H1 (cell line): Measurements from ENCODE around the gene AP5S1. TPM values are rescaled to one million over a fixed set of nuclear protein-coding genes. Genes with fewer than 3 reads are reported as not detected.

Experiments used
- CTCF ChIA-PET: fragments of 300-600 bp; sonication (Branson Sonifier 250); formaldehyde crosslinking; loops from one replicate; lab custom pipeline; 2021; ENCODE audit not compliant: partially characterized antibody; lab: Charles Lee
- POLR2A ChIA-PET: fragments of 300-600 bp; sonication (Branson Sonifier 250); formaldehyde crosslinking; loops from one replicate; lab custom pipeline; 2021; ENCODE audit warnings: inconsistent platforms; ENCODE audit not compliant: partially characterized antibody; lab: Charles Lee
- DNase-seq, 2 experiments: peaks; one replicate each; pipeline versions ENCODE4 v3.0.0 to v3.0.0-alpha.2; 2010 to 2022; ENCODE audit warnings: low spot score in 2 of 2, low read depth in 1 of 2, mixed read lengths in 1 of 2
- FAIRE-seq: peaks from 2 replicates; lab custom pipeline; 2011; peaks lifted over from hg19 to GRCh38; lab: Jason Lieb, UNC
- H2AFZ ChIP-seq: 2 replicates; pipeline ENCODE4 v1.8.1; 2012; ENCODE audit warnings: low read length, inconsistent platforms
- H2AK5ac ChIP-seq: 2 replicates; pipeline ENCODE4 v1.6.1; 2013; ENCODE audit warnings: low read depth, low read length
- H2BK120ac ChIP-seq: replicated peaks from 2 replicates; pipeline ENCODE3; 2013; ENCODE audit warnings: low read depth, low read length, inconsistent platforms
- H2BK12ac ChIP-seq: 2 replicates; pipeline ENCODE4 v1.6.1; 2013; ENCODE audit warnings: low read depth, low read length
- H2BK15ac ChIP-seq: 2 replicates; pipeline ENCODE4 v1.6.1; 2013; ENCODE audit warnings: low read length
- H2BK20ac ChIP-seq: 2 replicates; pipeline ENCODE4 v1.6.1; 2013; ENCODE audit warnings: low read length
- H2BK5ac ChIP-seq: 2 replicates; pipeline ENCODE4 v1.6.1; 2013; ENCODE audit warnings: low read depth, low read length
- H3K14ac ChIP-seq: 2 replicates; pipeline ENCODE4 v1.6.1; 2013; ENCODE audit warnings: inconsistent platforms; ENCODE audit not compliant: insufficient read length
- H3K18ac ChIP-seq: 2 replicates; pipeline ENCODE4 v1.6.1; 2013; ENCODE audit warnings: low read length; ENCODE audit errors: extremely low read depth
- H3K23ac ChIP-seq: 2 replicates; pipeline ENCODE4 v1.6.1; 2013; ENCODE audit warnings: inconsistent platforms; ENCODE audit not compliant: insufficient read length
- H3K23me2 ChIP-seq: 2 replicates; pipeline ENCODE4 v1.6.1; 2013; ENCODE audit warnings: low read depth, low read length
- H3K27ac ChIP-seq: 2 replicates; pipeline ENCODE4 v1.6.1; 2011; ENCODE audit warnings: low read depth, low read length, inconsistent platforms
- H3K27me3 ChIP-seq, 4 experiments: replicated peaks in 1 of 4; 1 replicate in 1 of 4; 2 replicates in 3 of 4; pipeline versions ENCODE4 v1.6.1 to v1.8.1; 2011 to 2013; ENCODE audit warnings: low read length in 3 of 4, mild to moderate bottlenecking in 3 of 4, inconsistent platforms in 2 of 4, mixed read lengths in 2 of 4, moderate library complexity in 1 of 4; ENCODE audit not compliant: control insufficient read depth in 3 of 4, insufficient read depth in 3 of 4; ENCODE audit errors: extremely low read depth in 1 of 4
- H3K36me3 ChIP-seq, 4 experiments: 2 replicates each; pipeline versions ENCODE4 v1.6.1 to v1.8.1; 2011 to 2013; ENCODE audit warnings: mild to moderate bottlenecking in 4 of 4, low read length in 3 of 4, moderate library complexity in 2 of 4, control low read depth in 1 of 4, inconsistent platforms in 1 of 4; ENCODE audit not compliant: insufficient read depth in 4 of 4, control insufficient read depth in 2 of 4
- H3K4ac ChIP-seq: replicated peaks from 2 replicates; pipeline ENCODE3; 2013; ENCODE audit warnings: low read length, low read depth, mixed read lengths, inconsistent platforms; ENCODE audit not compliant: insufficient read length
- H3K4me1 ChIP-seq, 4 experiments: replicated peaks in 1 of 4; 1 replicate in 1 of 4; 2 replicates in 3 of 4; pipeline versions ENCODE4 v1.6.1 to v1.8.1; 2011 to 2013; ENCODE audit warnings: low read length in 3 of 4, inconsistent platforms in 2 of 4, mixed read lengths in 1 of 4; ENCODE audit not compliant: insufficient read depth in 4 of 4, control insufficient read depth in 3 of 4
- H3K4me2 ChIP-seq, 2 experiments: 2 replicates each; pipeline versions ENCODE4 v1.6.1 to v1.8.1; 2011 to 2013; ENCODE audit warnings: low read depth in 2 of 2, low read length in 2 of 2, control low read depth in 1 of 2, inconsistent platforms in 1 of 2, mild to moderate bottlenecking in 1 of 2; ENCODE audit not compliant: insufficient read depth in 1 of 2
- H3K4me3 ChIP-seq, 4 experiments: fragments of 200-600, 300-600 bp in 1 of 4; sonication (generic), shearing (Covaris generic), sonication (Bioruptor Twin) in 1 of 4; 2 replicates each; pipeline versions ENCODE4 v1.5.1 to v1.8.1; 2011 to 2016; ENCODE audit warnings: low read length in 4 of 4, low read depth in 3 of 4, control low read depth in 2 of 4, inconsistent platforms in 2 of 4, mild to moderate bottlenecking in 2 of 4, mixed read lengths in 1 of 4, moderate library complexity in 1 of 4; ENCODE audit not compliant: insufficient read depth in 2 of 4; ENCODE audit errors: extremely low read depth in 1 of 4
- H3K56ac ChIP-seq: replicated peaks from 2 replicates; pipeline ENCODE3; 2013; ENCODE audit warnings: low read depth, mild to moderate bottlenecking, mixed read lengths, low read length, inconsistent platforms; ENCODE audit not compliant: insufficient read length
- H3K79me1 ChIP-seq: 2 replicates; pipeline ENCODE4 v1.6.1; 2013; ENCODE audit warnings: low read depth, low read length, control low read depth
- H3K79me2 ChIP-seq, 2 experiments: 2 replicates each; pipeline versions ENCODE4 v1.6.1 to v1.8.1; 2012 to 2013; ENCODE audit warnings: low read length in 2 of 2, mild to moderate bottlenecking in 2 of 2, inconsistent platforms in 1 of 2; ENCODE audit not compliant: insufficient read depth in 2 of 2, control insufficient read depth in 1 of 2
- H3K9ac ChIP-seq, 4 experiments: replicated peaks in 1 of 4; 1 replicate in 1 of 4; 2 replicates in 3 of 4; pipeline versions ENCODE4 v1.6.1 to v1.8.1; 2011 to 2013; ENCODE audit warnings: low read depth in 3 of 4, low read length in 3 of 4, control low read depth in 2 of 4, mild to moderate bottlenecking in 2 of 4, moderate library complexity in 2 of 4, inconsistent platforms in 1 of 4; ENCODE audit errors: extremely low read depth in 1 of 4
- H3K9me3 ChIP-seq, 2 experiments: 2 replicates each; pipeline versions ENCODE4 v1.6.1 to v1.8.1; 2012 to 2013; ENCODE audit warnings: mild to moderate bottlenecking in 2 of 2, moderate library complexity in 2 of 2, control low read depth in 1 of 2, inconsistent platforms in 1 of 2, low read depth in 1 of 2, low read length in 1 of 2, mixed read lengths in 1 of 2; ENCODE audit not compliant: insufficient read depth in 2 of 2
- H4K20me1 ChIP-seq, 2 experiments: replicated peaks in 1 of 2; 2 replicates each; pipeline versions ENCODE3 to v1.8.1; 2011 to 2013; ENCODE audit warnings: inconsistent platforms in 2 of 2, low read length in 2 of 2, mild to moderate bottlenecking in 1 of 2; ENCODE audit not compliant: insufficient read depth in 2 of 2, control insufficient read depth in 1 of 2
- H4K5ac ChIP-seq: 2 replicates; pipeline ENCODE4 v1.6.1; 2013; ENCODE audit warnings: low read length, low read depth, mixed read lengths, inconsistent platforms; ENCODE audit not compliant: insufficient read length
- H4K8ac ChIP-seq: 2 replicates; pipeline ENCODE4 v1.8.0; 2013; ENCODE audit warnings: mild to moderate bottlenecking, moderate library complexity, low read length, inconsistent platforms; ENCODE audit not compliant: insufficient read depth; ENCODE audit errors: extremely low read depth
- H4K91ac ChIP-seq: replicated peaks from 2 replicates; pipeline ENCODE3; 2013; ENCODE audit warnings: low read length, mixed read lengths, inconsistent platforms; ENCODE audit not compliant: insufficient read length
- CREB1 ChIP-seq: IDR thresholded peaks from 2 replicates; pipeline ENCODE4 v1.6.1; 2012; ENCODE audit warnings: inconsistent platforms
- EP300 ChIP-seq, 2 experiments: IDR thresholded peaks; 1 replicate in 1 of 2; 2 replicates in 1 of 2; pipeline ENCODE4 v1.6.1; 2011 to 2012; ENCODE audit warnings: low read depth in 2 of 2, low read length in 2 of 2, mild to moderate bottlenecking in 2 of 2, borderline replicate concordance in 1 of 2, inconsistent platforms in 1 of 2, moderate library complexity in 1 of 2
- TEAD4 ChIP-seq: IDR thresholded peaks from 2 replicates; pipeline ENCODE4 v1.6.1; 2012; ENCODE audit warnings: low read depth, low read length, inconsistent platforms, mixed read lengths
- WGBS, 2 experiments: shearing (Covaris generic) in 1 of 2; methylation state at CpG; one replicate each; pipeline versions ENCODE4 v1.1.6 to v1.1.7; 2013 to 2015; ENCODE audit warnings: low lambda C conversion rate in 2 of 2, mixed read lengths in 2 of 2, inconsistent platforms in 1 of 2, low coverage in 1 of 2, missing lambda C conversion rate in 1 of 2; ENCODE audit not compliant: insufficient replicate concordance in 2 of 2, insufficient coverage in 1 of 2, insufficient read length in 1 of 2; ENCODE audit errors: extremely low coverage in 1 of 2, missing lambda C conversion rate in 1 of 2; 5-methylcytosine and 5-hydroxymethylcytosine counted together
- polyA plus RNA-seq, 7 experiments: library from polyadenylated mRNA; depleted of rRNA in 3 of 7; stranded (reverse) in 5 of 7; unstranded in 2 of 7; fragments of >200 nt in 5 of 7; fragments of 200-250 nt in 2 of 7; gene quantifications; 1 replicate in 5 of 7; 2 replicates in 1 of 7; 4 replicates in 1 of 7; pipeline versions ENCODE4 v1.2.1 to v1.2.3, GENCODE V29; 2011 to 2013; ENCODE audit warnings: missing spikeins in 2 of 7, mixed read lengths in 2 of 7
- total RNA-seq: library from RNA; stranded (reverse); fragmentation: NEBNext Ultra II Directional; extraction: Animal tissue kit (Norgen Biotek cat#: 25700); gene quantifications from 2 replicates; pipeline ENCODE4 v1.2.1, GENCODE V29; 2021

AP5S1 gene
- total and polyA plus RNA-seq, 2 of the 8 experiments (the other 6 are each of a cell fraction or from before 2014, with no cell fraction given): 3.3 to 3.7 TPM

- 95% methylated on average over 1 of the region's 1 CpG; no CpG with 5 or more reads in 1 of the 2 experiments for WGBS, 2 experiments
- H2AK5ac ChIP-seq: no peak overlapping the region
- H4K8ac ChIP-seq: no peak overlapping the region
- CTCF ChIA-PET: interaction anchor here (1.2 kb wide), 1 partner anchor 9 kb away, joined by 3 read pairs; no protein-coding TSS in a partner anchor
- no peak overlapping the region for H3K27ac ChIP-seq
- no peak overlapping the region for H3K18ac ChIP-seq
- FAIRE-seq: no peak
- H3K79me1 ChIP-seq: no peaks in the 10 kb centered on the region
- no peak overlapping the region for H2BK120ac ChIP-seq
- no peak overlapping the region for H3K23ac ChIP-seq
- DNase-seq: no peak
- H2BK5ac ChIP-seq: no peak overlapping the region
- peaks cover 11 to 46% (median 37%) of the 10 kb centered on the region in 4 experiments; a peak in 7 of 8 replicates for H3K36me3 ChIP-seq
- no peak overlapping the region for H4K5ac ChIP-seq
- H3K23me2 ChIP-seq: no peaks in the 10 kb centered on the region
- no peak overlapping the region for H3K56ac ChIP-seq
- H3K4me1 ChIP-seq: no peaks in the 10 kb centered on the region
- H3K9ac ChIP-seq: no peak overlapping the region
- TF ChIP-seq EP300 (IDR thresholded peaks at IDR 0.05; ENCODE audit: borderline replicate concordance in 1 of 2, low read depth in 2 of 2, low read length in 2 of 2): no peak
- TF ChIP-seq CREB1: no peak
- TF ChIP-seq TEAD4: no peak
- TF ChIP-seq, all 59 proteins: peak for 0
- H3K14ac ChIP-seq: no peak overlapping the region
- peaks cover 0 to 9% of the 10 kb centered on the region in 2 experiments for H4K20me1 ChIP-seq
- H2BK12ac ChIP-seq: no peak overlapping the region
- no peaks in the 10 kb centered on the region; a peak in 1 of 4 replicates for H3K9me3 ChIP-seq
- POLR2A ChIA-PET: no interaction called here
- H3K4ac ChIP-seq: no peak overlapping the region
- no peak overlapping the region for H3K4me3 ChIP-seq
- no peak overlapping the region for H2BK20ac ChIP-seq
- H2BK15ac ChIP-seq: no peak overlapping the region
- H4K91ac ChIP-seq: no peak overlapping the region
- H3K4me2 ChIP-seq: no peak overlapping the region
- no peaks in the 10 kb centered on the region for H3K79me2 ChIP-seq
- no peak overlapping the region for H2AFZ ChIP-seq
- no peaks in the 10 kb centered on the region for H3K27me3 ChIP-seq
Measured at GRCh38 chr20:3862333-3862732, 42.0 kb downstream of the AP5S1 start.
